ENCODE results near the gene DAB1.

The DAB1 gene

GRCh38 chr1:56963667-56964066 is 460.2 kb downstream of the DAB1 start:
- no peak overlapping the region for H3K27ac ChIP-seq (ENCODE audit: low read length)
- no peaks in the 10 kb centered on the region for H3K27me3 ChIP-seq (ENCODE audit: control insufficient read depth, insufficient read depth, low read length)
- H3K4me1 ChIP-seq (ENCODE audit: control insufficient read depth, low read depth, low read length), result no peaks in the 10 kb centered on the region
- no peak overlapping the region for H3K9ac ChIP-seq (ENCODE audit: low read length)
- no peaks in the 10 kb centered on the region for H3K9me3 ChIP-seq (ENCODE audit: control insufficient read depth, low read depth, low read length)
- no peak overlapping the region for H3K4me3 ChIP-seq (ENCODE audit: low read length)
- H3K36me3 ChIP-seq (ENCODE audit: control insufficient read depth, low read depth, low read length), result no peaks in the 10 kb centered on the region

- H3K4me1 ChIP-seq (ENCODE audit: control insufficient read depth, low read depth, low read length), result no peaks in the 10 kb centered on the region
- no peaks in the 10 kb centered on the region for H3K9me3 ChIP-seq (ENCODE audit: control insufficient read depth, low read depth, low read length)
- no peaks in the 10 kb centered on the region for H3K27me3 ChIP-seq (ENCODE audit: control insufficient read depth, insufficient read depth, low read length)
- no peak overlapping the region for H3K9ac ChIP-seq (ENCODE audit: low read length)
- no peak overlapping the region for H3K4me3 ChIP-seq (ENCODE audit: low read length)
- no peak overlapping the region for H3K27ac ChIP-seq (ENCODE audit: low read length)
- H3K36me3 ChIP-seq (ENCODE audit: control insufficient read depth, low read depth, low read length), result no peaks in the 10 kb centered on the region
These were observed 462.4 kb downstream of the DAB1 start for GRCh38 chr1:56961426-56961825.

- H3K4me1 ChIP-seq (ENCODE audit: control insufficient read depth, low read depth, low read length), result no peaks in the 10 kb centered on the region
- no peaks in the 10 kb centered on the region for H3K9me3 ChIP-seq (ENCODE audit: control insufficient read depth, low read depth, low read length)
- H3K4me3 ChIP-seq (ENCODE audit: low read length), result no peak overlapping the region
- H3K27ac ChIP-seq (ENCODE audit: low read length), result no peak overlapping the region
- H3K36me3 ChIP-seq (ENCODE audit: control insufficient read depth, low read depth, low read length), result no peaks in the 10 kb centered on the region
- H3K27me3 ChIP-seq (ENCODE audit: control insufficient read depth, insufficient read depth, low read length), result no peaks in the 10 kb centered on the region
- H3K9ac ChIP-seq (ENCODE audit: low read length), result no peak overlapping the region
These were observed 465.3 kb downstream of the DAB1 start for GRCh38 chr1:56958526-56958925.

- Histone ChIP-seq H3K9me3 (ENCODE audit: control insufficient read depth, low read depth, low read length) (no peaks in the 10 kb centered on the region), H3K27me3 (ENCODE audit: control insufficient read depth, insufficient read depth, low read length) (no peaks in the 10 kb centered on the region), H3K4me1 (ENCODE audit: control insufficient read depth, low read depth, low read length) (no peaks in the 10 kb centered on the region), H3K27ac (ENCODE audit: low read length) (no peak overlapping the region), H3K9ac (ENCODE audit: low read length) (no peak overlapping the region), H3K4me3 (ENCODE audit: low read length) (no peak overlapping the region), H3K36me3 (ENCODE audit: control insufficient read depth, low read depth, low read length) (no peaks in the 10 kb centered on the region)
These were observed 465.9 kb downstream of the DAB1 start for GRCh38 chr1:56957931-56958330.

GRCh38 chr1:56954664-56955063 is 469.2 kb downstream of the DAB1 start:
- Histone ChIP-seq H3K9me3 (ENCODE audit: control insufficient read depth, low read depth, low read length) (no peaks in the 10 kb centered on the region), H3K36me3 (ENCODE audit: control insufficient read depth, low read depth, low read length) (no peaks in the 10 kb centered on the region), H3K27ac (ENCODE audit: low read length) (no peak overlapping the region), H3K9ac (ENCODE audit: low read length) (no peak overlapping the region), H3K4me1 (ENCODE audit: control insufficient read depth, low read depth, low read length) (no peaks in the 10 kb centered on the region), H3K4me3 (ENCODE audit: low read length) (no peak overlapping the region), H3K27me3 (ENCODE audit: control insufficient read depth, insufficient read depth, low read length) (no peaks in the 10 kb centered on the region)

- H3K27ac ChIP-seq (ENCODE audit: low read length), result no peak overlapping the region
These were observed 470.5 kb downstream of the DAB1 start for GRCh38 chr1:56953386-56953785.

GRCh38 chr1:56952501-56952900 is 471.4 kb downstream of the DAB1 start:
- H3K9ac ChIP-seq (ENCODE audit: low read length), result no peak overlapping the region
- H3K4me3 ChIP-seq (ENCODE audit: low read length), result no peak overlapping the region
- H3K27me3 ChIP-seq (ENCODE audit: control insufficient read depth, insufficient read depth, low read length), result no peaks in the 10 kb centered on the region
- no peak overlapping the region for H3K27ac ChIP-seq (ENCODE audit: low read length)
- H3K9me3 ChIP-seq (ENCODE audit: control insufficient read depth, low read depth, low read length), result no peaks in the 10 kb centered on the region
- H3K4me1 ChIP-seq (ENCODE audit: control insufficient read depth, low read depth, low read length), result no peaks in the 10 kb centered on the region
- no peaks in the 10 kb centered on the region for H3K36me3 ChIP-seq (ENCODE audit: control insufficient read depth, low read depth, low read length)

More at GRCh38 chr1:56953386-56953785, 470.5 kb downstream of the DAB1 start:
- Histone ChIP-seq H3K27me3 (ENCODE audit: control insufficient read depth, insufficient read depth, low read length) (no peaks in the 10 kb centered on the region), H3K4me1 (ENCODE audit: control insufficient read depth, low read depth, low read length) (no peaks in the 10 kb centered on the region), H3K9ac (ENCODE audit: low read length) (no peak overlapping the region), H3K4me3 (ENCODE audit: low read length) (no peak overlapping the region), H3K9me3 (ENCODE audit: control insufficient read depth, low read depth, low read length) (no peaks in the 10 kb centered on the region), H3K36me3 (ENCODE audit: control insufficient read depth, low read depth, low read length) (no peaks in the 10 kb centered on the region)

- H3K4me1 ChIP-seq (ENCODE audit: control insufficient read depth, low read depth, low read length), result no peaks in the 10 kb centered on the region
- no peaks in the 10 kb centered on the region for H3K36me3 ChIP-seq (ENCODE audit: control insufficient read depth, low read depth, low read length)
These were observed 475.3 kb downstream of the DAB1 start for GRCh38 chr1:56948403-56949023.

More at GRCh38 chr1:56948403-56949023, 475.3 kb downstream of the DAB1 start:
- no peaks in the 10 kb centered on the region for H3K27me3 ChIP-seq (ENCODE audit: control insufficient read depth, insufficient read depth, low read length)
- H3K9me3 ChIP-seq (ENCODE audit: control insufficient read depth, low read depth, low read length), result no peaks in the 10 kb centered on the region
- no peak overlapping the region for H3K27ac ChIP-seq (ENCODE audit: low read length)
- H3K4me3 ChIP-seq (ENCODE audit: low read length), result no peak overlapping the region
- no peak overlapping the region for H3K9ac ChIP-seq (ENCODE audit: low read length)
